ENCODE results near the gene CHMP2B. TPM values are rescaled to one million over a fixed set of nuclear protein-coding genes. Genes with fewer than 3 reads are reported as not detected.

CHMP2B gene
- total and polyA plus RNA-seq, 2 of the 8 experiments (the other 6 are each of a cell fraction or from before 2014, with no cell fraction given), result 14.0 to 56.5 TPM

GRCh38 chr3:87268646-87269211 lies 41.6 kb downstream of the CHMP2B start:
- no peak for DNase-seq (ENCODE audit: low read depth in 1 of 2, low spot score in 2 of 2)
- H2BK12ac ChIP-seq (ENCODE audit: low read depth, low read length), result no peak overlapping the region
- no peak overlapping the region for H4K91ac ChIP-seq (replicated peaks; ENCODE audit: insufficient read length, low read length)
- no peaks in the 10 kb centered on the region for H4K20me1 ChIP-seq (replicated peaks in 1 of 2; ENCODE audit: control insufficient read depth in 1 of 2, insufficient read depth in 2 of 2, low read length in 2 of 2)
- H4K5ac ChIP-seq (ENCODE audit: insufficient read length, low read depth, low read length), result no peak overlapping the region
- TF ChIP-seq MAFK (IDR thresholded peaks at IDR 0.05; ENCODE audit: low read depth, low read length) (no peak), TCF12 (IDR thresholded peaks at IDR 0.05; ENCODE audit: low read depth, low read length) (no peak), SAP30 (IDR thresholded peaks at IDR 0.05; ENCODE audit: insufficient read depth, insufficient replicate concordance, low read length) (no peak), RFX5 (IDR thresholded peaks at IDR 0.05; ENCODE audit: borderline replicate concordance, low read depth, low read length) (no peak)
- no peak overlapping the region for H3K4ac ChIP-seq (replicated peaks; ENCODE audit: insufficient read length, low read depth, low read length)
- WGBS, 2 experiments (ENCODE audit: extremely low coverage in 1 of 2, insufficient coverage in 1 of 2, insufficient read length in 1 of 2, insufficient replicate concordance in 2 of 2, low coverage in 1 of 2, low lambda C conversion rate in 2 of 2, missing lambda C conversion rate in 1 of 2), result 74% methylated on average over 4 of the region's 4 CpGs; no CpG with 5 or more reads in 1 of the 2 experiments
- no peak overlapping the region for H3K14ac ChIP-seq (ENCODE audit: insufficient read length)
- no peak overlapping the region for H3K4me2 ChIP-seq (ENCODE audit: insufficient read depth in 1 of 2, low read depth in 2 of 2, low read length in 2 of 2)
- H2BK120ac ChIP-seq (replicated peaks; ENCODE audit: low read depth, low read length), result no peak overlapping the region
- H3K4me3 ChIP-seq (ENCODE audit: extremely low read depth in 1 of 4, insufficient read depth in 2 of 4, low read depth in 3 of 4, low read length in 4 of 4), result no peak overlapping the region
- H3K9me3 ChIP-seq (ENCODE audit: insufficient read depth in 2 of 2, low read depth in 1 of 2, low read length in 1 of 2), result no peaks in the 10 kb centered on the region
- H3K27me3 ChIP-seq (replicated peaks in 1 of 4; ENCODE audit: control insufficient read depth in 3 of 4, extremely low read depth in 1 of 4, insufficient read depth in 3 of 4, low read length in 3 of 4), result no peaks in the 10 kb centered on the region
- POLR2A ChIA-PET (ENCODE audit: partially characterized antibody), result no interaction called here
- no peak overlapping the region for H3K56ac ChIP-seq (replicated peaks; ENCODE audit: insufficient read length, low read depth, low read length)
- no peak for FAIRE-seq
- no peak overlapping the region for H3K27ac ChIP-seq (ENCODE audit: low read depth, low read length)
- no peak overlapping the region for H2AK5ac ChIP-seq (ENCODE audit: low read depth, low read length)
- CTCF ChIA-PET (ENCODE audit: partially characterized antibody), result interaction anchor here (1.0 kb wide), 1 partner anchor 124 kb away, joined by 4 read pairs; no protein-coding TSS in a partner anchor
- H2BK20ac ChIP-seq (ENCODE audit: low read length), result no peak overlapping the region
- no peaks in the 10 kb centered on the region for H3K79me1 ChIP-seq (ENCODE audit: low read depth, low read length)
- H3K4me1 ChIP-seq (replicated peaks in 1 of 4; ENCODE audit: control insufficient read depth in 3 of 4, insufficient read depth in 4 of 4, low read length in 3 of 4), result no peaks in the 10 kb centered on the region
- H3K9ac ChIP-seq (replicated peaks in 1 of 4; ENCODE audit: extremely low read depth in 1 of 4, low read depth in 3 of 4, low read length in 3 of 4), result no peak overlapping the region
- H3K18ac ChIP-seq (ENCODE audit: extremely low read depth, low read length), result no peak overlapping the region
- no peak overlapping the region for H2BK5ac ChIP-seq (ENCODE audit: low read depth, low read length)
- no peak overlapping the region for H2BK15ac ChIP-seq (ENCODE audit: low read length)
- H3K23ac ChIP-seq (ENCODE audit: insufficient read length), result no peak overlapping the region
- H4K8ac ChIP-seq (ENCODE audit: extremely low read depth, insufficient read depth, low read length), result no peak overlapping the region
- no peaks in the 10 kb centered on the region for H3K36me3 ChIP-seq (ENCODE audit: control insufficient read depth in 2 of 4, insufficient read depth in 4 of 4, low read length in 3 of 4)
- no peaks in the 10 kb centered on the region for H3K79me2 ChIP-seq (ENCODE audit: control insufficient read depth in 1 of 2, insufficient read depth in 2 of 2, low read length in 2 of 2)
- H3K23me2 ChIP-seq (ENCODE audit: low read depth, low read length), result no peaks in the 10 kb centered on the region
- H2AFZ ChIP-seq (ENCODE audit: low read length), result no peak overlapping the region

All from H1 (cell line).